ENCODE data around the gene CAMTA1. TPM values are rescaled to one million over a fixed set of nuclear protein-coding genes. Genes with fewer than 3 reads are reported as not detected.
"Not testable (repeated sequence)": the region's sequence is repeated elsewhere in the genome, so short reads cannot be mapped to it uniquely, and the experiment has no call there.

Gene CAMTA1
- total and polyA plus RNA-seq, 9 of the 15 experiments (the other 6 are each of a cell fraction or from before 2014, with no cell fraction given), result 43.9 to 161 (median 65.9) TPM

DNA sequence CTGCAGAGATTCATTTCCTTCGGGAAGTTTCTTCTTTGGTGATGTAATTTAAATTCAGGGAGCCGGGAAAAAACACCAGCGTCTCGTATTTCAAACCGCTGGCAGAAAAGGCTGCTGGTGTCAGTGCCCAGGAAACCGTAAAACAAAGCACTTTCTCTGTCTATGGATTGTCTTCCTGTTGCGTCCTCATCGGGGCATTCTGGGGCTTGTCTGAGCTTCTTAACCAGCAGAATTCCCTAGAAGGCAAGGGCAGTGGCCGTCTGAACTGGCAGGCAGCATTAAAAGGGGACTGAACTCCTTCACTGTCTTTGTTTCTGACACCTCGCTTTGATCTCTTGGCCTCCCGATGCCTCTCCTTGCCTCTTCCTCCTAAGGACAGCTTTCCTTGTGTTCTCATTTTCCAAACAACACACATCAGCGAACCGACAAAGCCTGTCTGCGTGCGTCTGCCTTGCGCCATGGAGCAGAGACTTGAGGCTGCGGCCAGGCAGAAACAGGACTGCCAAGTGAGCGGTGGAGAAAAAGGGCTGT lies 594.3 kb downstream of the CAMTA1 start (continued):
- TF ChIP-seq DIDO1 (tag; IDR thresholded peaks at IDR 0.05; ENCODE audit: low read depth), result no peak
- TF ChIP-seq TOE1 (IDR thresholded peaks at IDR 0.05; ENCODE audit: borderline replicate concordance), result no peak
- no peak for TF ChIP-seq TOE1 (CRISPR knock-in tag; IDR thresholded peaks at IDR 0.05; ENCODE audit: borderline replicate concordance, low read depth)
- no peak for TF ChIP-seq ZC3H4 (CRISPR knock-in tag; IDR thresholded peaks at IDR 0.05; ENCODE audit: borderline replicate concordance)
- no peak for TF ChIP-seq MEF2D (tag; conservative IDR thresholded peaks at IDR 0.05; ENCODE audit: low read depth)
- TF ChIP-seq, protein P1, sequence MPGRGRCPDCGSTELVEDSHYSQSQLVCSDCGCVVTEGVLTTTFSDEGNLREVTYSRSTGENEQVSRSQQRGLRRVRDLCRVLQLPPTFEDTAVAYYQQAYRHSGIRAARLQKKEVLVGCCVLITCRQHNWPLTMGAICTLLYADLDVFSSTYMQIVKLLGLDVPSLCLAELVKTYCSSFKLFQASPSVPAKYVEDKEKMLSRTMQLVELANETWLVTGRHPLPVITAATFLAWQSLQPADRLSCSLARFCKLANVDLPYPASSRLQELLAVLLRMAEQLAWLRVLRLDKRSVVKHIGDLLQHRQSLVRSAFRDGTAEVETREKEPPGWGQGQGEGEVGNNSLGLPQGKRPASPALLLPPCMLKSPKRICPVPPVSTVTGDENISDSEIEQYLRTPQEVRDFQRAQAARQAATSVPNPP (IDR thresholded peaks at IDR 0.05; ENCODE audit: borderline replicate concordance, insufficient read depth, insufficient read length), result no peak
- TF ChIP-seq, protein P2, sequence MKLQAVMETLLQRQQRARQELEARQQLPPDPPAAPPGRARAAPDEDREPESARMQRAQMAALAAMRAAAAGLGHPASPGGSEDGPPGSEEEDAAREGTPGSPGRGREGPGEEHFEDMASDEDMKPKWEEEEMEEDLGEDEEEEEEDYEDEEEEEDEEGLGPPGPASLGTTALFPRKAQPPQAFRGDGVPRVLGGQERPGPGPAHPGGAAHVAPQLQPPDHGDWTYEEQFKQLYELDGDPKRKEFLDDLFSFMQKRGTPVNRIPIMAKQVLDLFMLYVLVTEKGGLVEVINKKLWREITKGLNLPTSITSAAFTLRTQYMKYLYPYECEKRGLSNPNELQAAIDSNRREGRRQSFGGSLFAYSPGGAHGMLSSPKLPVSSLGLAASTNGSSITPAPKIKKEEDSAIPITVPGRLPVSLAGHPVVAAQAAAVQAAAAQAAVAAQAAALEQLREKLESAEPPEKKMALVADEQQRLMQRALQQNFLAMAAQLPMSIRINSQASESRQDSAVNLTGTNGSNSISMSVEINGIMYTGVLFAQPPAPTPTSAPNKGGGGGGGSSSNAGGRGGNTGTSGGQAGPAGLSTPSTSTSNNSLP (IDR thresholded peaks at IDR 0.05; ENCODE audit: borderline replicate concordance, low read depth, low read length), result no peak
- TF ChIP-seq, protein P3, sequence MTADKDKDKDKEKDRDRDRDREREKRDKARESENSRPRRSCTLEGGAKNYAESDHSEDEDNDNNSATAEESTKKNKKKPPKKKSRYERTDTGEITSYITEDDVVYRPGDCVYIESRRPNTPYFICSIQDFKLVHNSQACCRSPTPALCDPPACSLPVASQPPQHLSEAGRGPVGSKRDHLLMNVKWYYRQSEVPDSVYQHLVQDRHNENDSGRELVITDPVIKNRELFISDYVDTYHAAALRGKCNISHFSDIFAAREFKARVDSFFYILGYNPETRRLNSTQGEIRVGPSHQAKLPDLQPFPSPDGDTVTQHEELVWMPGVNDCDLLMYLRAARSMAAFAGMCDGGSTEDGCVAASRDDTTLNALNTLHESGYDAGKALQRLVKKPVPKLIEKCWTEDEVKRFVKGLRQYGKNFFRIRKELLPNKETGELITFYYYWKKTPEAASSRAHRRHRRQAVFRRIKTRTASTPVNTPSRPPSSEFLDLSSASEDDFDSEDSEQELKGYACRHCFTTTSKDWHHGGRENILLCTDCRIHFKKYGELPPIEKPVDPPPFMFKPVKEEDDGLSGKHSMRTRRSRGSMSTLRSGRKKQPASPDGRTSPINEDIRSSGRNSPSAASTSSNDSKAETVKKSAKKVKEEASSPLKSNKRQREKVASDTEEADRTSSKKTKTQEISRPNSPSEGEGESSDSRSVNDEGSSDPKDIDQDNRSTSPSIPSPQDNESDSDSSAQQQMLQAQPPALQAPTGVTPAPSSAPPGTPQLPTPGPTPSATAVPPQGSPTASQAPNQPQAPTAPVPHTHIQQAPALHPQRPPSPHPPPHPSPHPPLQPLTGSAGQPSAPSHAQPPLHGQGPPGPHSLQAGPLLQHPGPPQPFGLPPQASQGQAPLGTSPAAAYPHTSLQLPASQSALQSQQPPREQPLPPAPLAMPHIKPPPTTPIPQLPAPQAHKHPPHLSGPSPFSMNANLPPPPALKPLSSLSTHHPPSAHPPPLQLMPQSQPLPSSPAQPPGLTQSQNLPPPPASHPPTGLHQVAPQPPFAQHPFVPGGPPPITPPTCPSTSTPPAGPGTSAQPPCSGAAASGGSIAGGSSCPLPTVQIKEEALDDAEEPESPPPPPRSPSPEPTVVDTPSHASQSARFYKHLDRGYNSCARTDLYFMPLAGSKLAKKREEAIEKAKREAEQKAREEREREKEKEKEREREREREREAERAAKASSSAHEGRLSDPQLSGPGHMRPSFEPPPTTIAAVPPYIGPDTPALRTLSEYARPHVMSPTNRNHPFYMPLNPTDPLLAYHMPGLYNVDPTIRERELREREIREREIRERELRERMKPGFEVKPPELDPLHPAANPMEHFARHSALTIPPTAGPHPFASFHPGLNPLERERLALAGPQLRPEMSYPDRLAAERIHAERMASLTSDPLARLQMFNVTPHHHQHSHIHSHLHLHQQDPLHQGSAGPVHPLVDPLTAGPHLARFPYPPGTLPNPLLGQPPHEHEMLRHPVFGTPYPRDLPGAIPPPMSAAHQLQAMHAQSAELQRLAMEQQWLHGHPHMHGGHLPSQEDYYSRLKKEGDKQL (CRISPR knock-in tag; IDR thresholded peaks at IDR 0.05; ENCODE audit: borderline replicate concordance), result no peak

DNA sequence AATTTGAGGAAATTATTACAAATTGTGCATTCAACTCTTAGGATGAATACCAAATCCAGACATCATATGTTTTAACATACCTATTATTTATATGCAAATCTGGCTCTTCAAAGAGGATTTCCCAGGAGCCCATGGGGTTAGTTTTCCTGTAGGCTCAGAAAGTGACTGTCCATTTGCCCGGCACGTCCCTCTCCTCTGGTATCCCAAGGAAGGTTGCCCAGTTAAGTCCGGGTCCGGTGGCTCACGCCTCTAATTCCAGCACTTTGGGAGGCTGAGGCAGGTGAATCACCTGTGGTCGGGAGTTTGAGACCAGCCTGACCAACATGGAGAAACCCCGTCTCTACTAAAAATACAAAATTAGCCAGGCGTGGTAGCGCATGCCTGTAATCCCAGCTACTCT lies 594.8 kb downstream of the CAMTA1 start:
- FAIRE-seq; in situ Hi-C loops (cut with MboI); H3K9ac ChIP-seq (ENCODE audit: insufficient read depth in 1 of 2, low read depth in 2 of 2, low read length in 2 of 2); H3K4me1 ChIP-seq (replicated peaks in 1 of 2; ENCODE audit: control insufficient read depth in 2 of 2, insufficient read depth in 2 of 2, low read length in 2 of 2); ATAC-seq; H3K4me2 ChIP-seq (ENCODE audit: insufficient read depth, low read length); DNase-seq (ENCODE audit: extremely low read depth in 1 of 4, low spot score in 3 of 4); H4K20me1 ChIP-seq (replicated peaks; ENCODE audit: control insufficient read depth, insufficient read depth, low read length); CTCF ChIA-PET (ENCODE audit: low intra/inter-chr PET ratio); H3K79me2 ChIP-seq (ENCODE audit: control insufficient read depth, insufficient read depth, low read length); H3K36me3 ChIP-seq (ENCODE audit: control insufficient read depth, insufficient read depth, low read length); H2AFZ ChIP-seq (ENCODE audit: low read depth, low read length); H3K27ac ChIP-seq (ENCODE audit: extremely low read depth, low read depth, low read length); BruUV-seq (replicated peaks); H3K9me1 ChIP-seq (ENCODE audit: control insufficient read depth, insufficient read depth, low read length); POLR2A ChIA-PET; H3K4me3 ChIP-seq; H3K9me3 ChIP-seq (replicated peaks; ENCODE audit: control insufficient read depth, insufficient read depth, low read depth, low read length); intact Hi-C loops (cut with micrococcal nuclease): not testable (repeated sequence)
- WGBS (ENCODE audit: insufficient coverage, low coverage, missing lambda C conversion rate), result 1% methylated on average over 9 of the region's 9 CpGs
- peaks cover 16 to 46% of the 10 kb centered on the region in 2 experiments; a peak in 3 of 5 replicates for H3K27me3 ChIP-seq (ENCODE audit: control insufficient read depth in 2 of 2, insufficient read depth in 2 of 2, low read length in 2 of 2)
